ENCODE results near the gene KRT20. TPM values are rescaled to one million over a fixed set of nuclear protein-coding genes. Genes with fewer than 3 reads are reported as not detected.

The KRT20 gene
- polyA plus RNA-seq, 3 donors, result not detected

- no peak for TF ChIP-seq CTCF (IDR thresholded peaks at IDR 0.05)
- H3K4me2 ChIP-seq (replicated peaks; ENCODE audit: extremely low read depth, low read length, poor library complexity, severe bottlenecking), result peak overlapping the region; percentile 26
Measured at GRCh38 chr17:40915199-40915661, 30.2 kb upstream of the KRT20 start.

GRCh38 chr17:40914075-40914855, 29.2 kb upstream of the KRT20 start:
- H3K9ac ChIP-seq (ENCODE audit: insufficient read depth, low read length, poor library complexity, severe bottlenecking), result no peak overlapping the region
- no peaks in the 10 kb centered on the region for H3K9me3 ChIP-seq (replicated peaks in 1 of 2; ENCODE audit: control insufficient read depth in 1 of 2, insufficient read depth in 1 of 2, low read length in 2 of 2)
- H3K36me3 ChIP-seq (replicated peaks in 1 of 2; ENCODE audit: control insufficient read depth in 1 of 2, insufficient read depth in 2 of 2, low read length in 2 of 2), result no peaks in the 10 kb centered on the region
- no peaks in the 10 kb centered on the region for H3K36me3 Mint-ChIP-seq
- H3K4me3 ChIP-seq (replicated peaks in 1 of 3; ENCODE audit: low read depth in 2 of 3, low read length in 3 of 3), result no peak overlapping the region
- H3K79me2 ChIP-seq (ENCODE audit: insufficient read depth, low read length), result no peaks in the 10 kb centered on the region
- H3K9me3 Mint-ChIP-seq, result peaks cover 0 to 2% (median 0%) of the 10 kb centered on the region in 7 donors
- peaks cover 72 to 78% of the 10 kb centered on the region in 2 donors for H3K4me1 ChIP-seq (ENCODE audit: control insufficient read depth in 1 of 2, insufficient read depth in 2 of 2, low read length in 2 of 2)
- peak overlapping the region in 6 of 7 donors; percentile 91 to 97 (median 92) for H3K27ac Mint-ChIP-seq
- H4K20me1 ChIP-seq (ENCODE audit: insufficient read depth, low read length), result no peaks in the 10 kb centered on the region
- 93% methylated on average over 2 of the region's 3 CpGs for WGBS (ENCODE audit: insufficient coverage)
- H3K4me1 Mint-ChIP-seq, result peaks cover 55% of the 10 kb centered on the region
- H3K4me2 ChIP-seq (replicated peaks; ENCODE audit: extremely low read depth, low read length, poor library complexity, severe bottlenecking), result no peak overlapping the region
- H3K27ac ChIP-seq (ENCODE audit: low read depth in 1 of 2, low read length in 2 of 2), result peak overlapping the region in 1 of 2 donors; percentile 91
- DNase-seq, result no peak
- peaks cover 0 to 3% (median 0%) of the 10 kb centered on the region in 3 donors for H3K27me3 Mint-ChIP-seq (ENCODE audit: low read depth in 3 of 3)
- intact Hi-C loops (cut with micrococcal nuclease), result loop anchor here in 1 of 2 donors (10.0 kb wide), 1 partner anchor 591 kb away; the partner anchor contains the start of gene KRT13
- H2AFZ ChIP-seq (ENCODE audit: insufficient read depth, low read depth, low read length, poor library complexity, severe bottlenecking), result no peak overlapping the region
- TF ChIP-seq CTCF (IDR thresholded peaks at IDR 0.05), result no peak
- no peaks in the 10 kb centered on the region for H3K27me3 ChIP-seq (ENCODE audit: control insufficient read depth in 2 of 2, insufficient read depth in 2 of 2, low read length in 2 of 2)
- H3K4me3 Mint-ChIP-seq, result no peak overlapping the region

More at GRCh38 chr17:40915199-40915661, 30.2 kb upstream of the KRT20 start:
- peak overlapping the region; percentile 76 to 96 (median 93) for H3K27ac Mint-ChIP-seq
- H4K20me1 ChIP-seq (ENCODE audit: insufficient read depth, low read length), result no peaks in the 10 kb centered on the region
- H3K79me2 ChIP-seq (ENCODE audit: insufficient read depth, low read length), result no peaks in the 10 kb centered on the region
- H3K27ac ChIP-seq (ENCODE audit: low read depth in 1 of 2, low read length in 2 of 2), result peak overlapping the region; percentile 56 to 88
- no peak overlapping the region for H2AFZ ChIP-seq (ENCODE audit: insufficient read depth, low read depth, low read length, poor library complexity, severe bottlenecking)
- H3K9me3 Mint-ChIP-seq, result peaks cover 0 to 2% (median 0%) of the 10 kb centered on the region in 7 donors
- WGBS (ENCODE audit: insufficient coverage), result no CpG with 5 or more reads among the region's 3 CpGs
- H3K9ac ChIP-seq (ENCODE audit: insufficient read depth, low read length, poor library complexity, severe bottlenecking), result no peak overlapping the region
- no peaks in the 10 kb centered on the region for H3K36me3 ChIP-seq (replicated peaks in 1 of 2; ENCODE audit: control insufficient read depth in 1 of 2, insufficient read depth in 2 of 2, low read length in 2 of 2)
- H3K4me1 ChIP-seq (ENCODE audit: control insufficient read depth in 1 of 2, insufficient read depth in 2 of 2, low read length in 2 of 2), result peaks cover 64 to 69% of the 10 kb centered on the region in 2 donors
- peak; percentile 72 to 94 (median 91) for DNase-seq
- H3K27me3 Mint-ChIP-seq (ENCODE audit: low read depth in 3 of 3), result peaks cover 0 to 3% (median 0%) of the 10 kb centered on the region in 3 donors
- peaks cover 47% of the 10 kb centered on the region for H3K4me1 Mint-ChIP-seq
- H3K4me3 Mint-ChIP-seq, result no peak overlapping the region
- intact Hi-C loops (cut with micrococcal nuclease), result loop anchor here in 1 of 2 donors (10.0 kb wide), 1 partner anchor 590 kb away; the partner anchor contains the start of gene KRT13
- no peaks in the 10 kb centered on the region for H3K9me3 ChIP-seq (replicated peaks in 1 of 2; ENCODE audit: control insufficient read depth in 1 of 2, insufficient read depth in 1 of 2, low read length in 2 of 2)
- H3K36me3 Mint-ChIP-seq, result no peaks in the 10 kb centered on the region
- H3K4me3 ChIP-seq (replicated peaks in 1 of 3; ENCODE audit: low read depth in 2 of 3, low read length in 3 of 3), result peak overlapping the region in 1 of 3 experiments; percentile 21
- H3K27me3 ChIP-seq (ENCODE audit: control insufficient read depth in 2 of 2, insufficient read depth in 2 of 2, low read length in 2 of 2), result no peaks in the 10 kb centered on the region
